H1 (cell line): ENCODE measurements around the gene GLUD1. TPM values are rescaled to one million over a fixed set of nuclear protein-coding genes. Genes with fewer than 3 reads are reported as not detected.
"Not testable (repeated sequence)": the region's sequence is repeated elsewhere in the genome, so short reads cannot be mapped to it uniquely, and the experiment has no call there.

ENCODE experiments used
- CTCF ChIA-PET: fragments of 300-600 bp; sonication (Branson Sonifier 250); formaldehyde crosslinking; loops from one replicate; lab custom pipeline; 2021; ENCODE audit not compliant: partially characterized antibody; lab: Charles Lee
- POLR2A ChIA-PET: fragments of 300-600 bp; sonication (Branson Sonifier 250); formaldehyde crosslinking; loops from one replicate; lab custom pipeline; 2021; ENCODE audit warnings: inconsistent platforms; ENCODE audit not compliant: partially characterized antibody; lab: Charles Lee
- DNase-seq, 2 experiments: peaks; one replicate each; pipeline versions ENCODE4 v3.0.0 to v3.0.0-alpha.2; 2010 to 2022; ENCODE audit warnings: low spot score in 2 of 2, low read depth in 1 of 2, mixed read lengths in 1 of 2
- FAIRE-seq: peaks from 2 replicates; lab custom pipeline; 2011; peaks lifted over from hg19 to GRCh38; lab: Jason Lieb, UNC
- H2AFZ ChIP-seq: 2 replicates; pipeline ENCODE4 v1.8.1; 2012; ENCODE audit warnings: low read length, inconsistent platforms
- H2AK5ac ChIP-seq: 2 replicates; pipeline ENCODE4 v1.6.1; 2013; ENCODE audit warnings: low read depth, low read length
- H2BK120ac ChIP-seq: replicated peaks from 2 replicates; pipeline ENCODE3; 2013; ENCODE audit warnings: low read depth, low read length, inconsistent platforms
- H2BK12ac ChIP-seq: 2 replicates; pipeline ENCODE4 v1.6.1; 2013; ENCODE audit warnings: low read depth, low read length
- H2BK15ac ChIP-seq: 2 replicates; pipeline ENCODE4 v1.6.1; 2013; ENCODE audit warnings: low read length
- H2BK20ac ChIP-seq: 2 replicates; pipeline ENCODE4 v1.6.1; 2013; ENCODE audit warnings: low read length
- H2BK5ac ChIP-seq: 2 replicates; pipeline ENCODE4 v1.6.1; 2013; ENCODE audit warnings: low read depth, low read length
- H3K14ac ChIP-seq: 2 replicates; pipeline ENCODE4 v1.6.1; 2013; ENCODE audit warnings: inconsistent platforms; ENCODE audit not compliant: insufficient read length
- H3K18ac ChIP-seq: 2 replicates; pipeline ENCODE4 v1.6.1; 2013; ENCODE audit warnings: low read length; ENCODE audit errors: extremely low read depth
- H3K23ac ChIP-seq: 2 replicates; pipeline ENCODE4 v1.6.1; 2013; ENCODE audit warnings: inconsistent platforms; ENCODE audit not compliant: insufficient read length
- H3K23me2 ChIP-seq: 2 replicates; pipeline ENCODE4 v1.6.1; 2013; ENCODE audit warnings: low read depth, low read length
- H3K27ac ChIP-seq: 2 replicates; pipeline ENCODE4 v1.6.1; 2011; ENCODE audit warnings: low read depth, low read length, inconsistent platforms
- H3K27me3 ChIP-seq, 4 experiments: replicated peaks in 1 of 4; 1 replicate in 1 of 4; 2 replicates in 3 of 4; pipeline versions ENCODE4 v1.6.1 to v1.8.1; 2011 to 2013; ENCODE audit warnings: low read length in 3 of 4, mild to moderate bottlenecking in 3 of 4, inconsistent platforms in 2 of 4, mixed read lengths in 2 of 4, moderate library complexity in 1 of 4; ENCODE audit not compliant: control insufficient read depth in 3 of 4, insufficient read depth in 3 of 4; ENCODE audit errors: extremely low read depth in 1 of 4
- H3K36me3 ChIP-seq, 4 experiments: 2 replicates each; pipeline versions ENCODE4 v1.6.1 to v1.8.1; 2011 to 2013; ENCODE audit warnings: mild to moderate bottlenecking in 4 of 4, low read length in 3 of 4, moderate library complexity in 2 of 4, control low read depth in 1 of 4, inconsistent platforms in 1 of 4; ENCODE audit not compliant: insufficient read depth in 4 of 4, control insufficient read depth in 2 of 4
- H3K4ac ChIP-seq: replicated peaks from 2 replicates; pipeline ENCODE3; 2013; ENCODE audit warnings: low read length, low read depth, mixed read lengths, inconsistent platforms; ENCODE audit not compliant: insufficient read length
- H3K4me1 ChIP-seq, 4 experiments: replicated peaks in 1 of 4; 1 replicate in 1 of 4; 2 replicates in 3 of 4; pipeline versions ENCODE4 v1.6.1 to v1.8.1; 2011 to 2013; ENCODE audit warnings: low read length in 3 of 4, inconsistent platforms in 2 of 4, mixed read lengths in 1 of 4; ENCODE audit not compliant: insufficient read depth in 4 of 4, control insufficient read depth in 3 of 4
- H3K4me2 ChIP-seq, 2 experiments: 2 replicates each; pipeline versions ENCODE4 v1.6.1 to v1.8.1; 2011 to 2013; ENCODE audit warnings: low read depth in 2 of 2, low read length in 2 of 2, control low read depth in 1 of 2, inconsistent platforms in 1 of 2, mild to moderate bottlenecking in 1 of 2; ENCODE audit not compliant: insufficient read depth in 1 of 2
- H3K4me3 ChIP-seq, 4 experiments: fragments of 200-600, 300-600 bp in 1 of 4; sonication (generic), shearing (Covaris generic), sonication (Bioruptor Twin) in 1 of 4; 2 replicates each; pipeline versions ENCODE4 v1.5.1 to v1.8.1; 2011 to 2016; ENCODE audit warnings: low read length in 4 of 4, low read depth in 3 of 4, control low read depth in 2 of 4, inconsistent platforms in 2 of 4, mild to moderate bottlenecking in 2 of 4, mixed read lengths in 1 of 4, moderate library complexity in 1 of 4; ENCODE audit not compliant: insufficient read depth in 2 of 4; ENCODE audit errors: extremely low read depth in 1 of 4
- H3K56ac ChIP-seq: replicated peaks from 2 replicates; pipeline ENCODE3; 2013; ENCODE audit warnings: low read depth, mild to moderate bottlenecking, mixed read lengths, low read length, inconsistent platforms; ENCODE audit not compliant: insufficient read length
- H3K79me1 ChIP-seq: 2 replicates; pipeline ENCODE4 v1.6.1; 2013; ENCODE audit warnings: low read depth, low read length, control low read depth
- H3K79me2 ChIP-seq, 2 experiments: 2 replicates each; pipeline versions ENCODE4 v1.6.1 to v1.8.1; 2012 to 2013; ENCODE audit warnings: low read length in 2 of 2, mild to moderate bottlenecking in 2 of 2, inconsistent platforms in 1 of 2; ENCODE audit not compliant: insufficient read depth in 2 of 2, control insufficient read depth in 1 of 2
- H3K9ac ChIP-seq, 4 experiments: replicated peaks in 1 of 4; 1 replicate in 1 of 4; 2 replicates in 3 of 4; pipeline versions ENCODE4 v1.6.1 to v1.8.1; 2011 to 2013; ENCODE audit warnings: low read depth in 3 of 4, low read length in 3 of 4, control low read depth in 2 of 4, mild to moderate bottlenecking in 2 of 4, moderate library complexity in 2 of 4, inconsistent platforms in 1 of 4; ENCODE audit errors: extremely low read depth in 1 of 4
- H3K9me3 ChIP-seq, 2 experiments: 2 replicates each; pipeline versions ENCODE4 v1.6.1 to v1.8.1; 2012 to 2013; ENCODE audit warnings: mild to moderate bottlenecking in 2 of 2, moderate library complexity in 2 of 2, control low read depth in 1 of 2, inconsistent platforms in 1 of 2, low read depth in 1 of 2, low read length in 1 of 2, mixed read lengths in 1 of 2; ENCODE audit not compliant: insufficient read depth in 2 of 2
- H4K20me1 ChIP-seq, 2 experiments: replicated peaks in 1 of 2; 2 replicates each; pipeline versions ENCODE3 to v1.8.1; 2011 to 2013; ENCODE audit warnings: inconsistent platforms in 2 of 2, low read length in 2 of 2, mild to moderate bottlenecking in 1 of 2; ENCODE audit not compliant: insufficient read depth in 2 of 2, control insufficient read depth in 1 of 2
- H4K5ac ChIP-seq: 2 replicates; pipeline ENCODE4 v1.6.1; 2013; ENCODE audit warnings: low read length, low read depth, mixed read lengths, inconsistent platforms; ENCODE audit not compliant: insufficient read length
- H4K8ac ChIP-seq: 2 replicates; pipeline ENCODE4 v1.8.0; 2013; ENCODE audit warnings: mild to moderate bottlenecking, moderate library complexity, low read length, inconsistent platforms; ENCODE audit not compliant: insufficient read depth; ENCODE audit errors: extremely low read depth
- H4K91ac ChIP-seq: replicated peaks from 2 replicates; pipeline ENCODE3; 2013; ENCODE audit warnings: low read length, mixed read lengths, inconsistent platforms; ENCODE audit not compliant: insufficient read length
- WGBS, 2 experiments: shearing (Covaris generic) in 1 of 2; methylation state at CpG; one replicate each; pipeline versions ENCODE4 v1.1.6 to v1.1.7; 2013 to 2015; ENCODE audit warnings: low lambda C conversion rate in 2 of 2, mixed read lengths in 2 of 2, inconsistent platforms in 1 of 2, low coverage in 1 of 2, missing lambda C conversion rate in 1 of 2; ENCODE audit not compliant: insufficient replicate concordance in 2 of 2, insufficient coverage in 1 of 2, insufficient read length in 1 of 2; ENCODE audit errors: extremely low coverage in 1 of 2, missing lambda C conversion rate in 1 of 2; 5-methylcytosine and 5-hydroxymethylcytosine counted together
- polyA plus RNA-seq, 7 experiments: library from polyadenylated mRNA; depleted of rRNA in 3 of 7; stranded (reverse) in 5 of 7; unstranded in 2 of 7; fragments of >200 nt in 5 of 7; fragments of 200-250 nt in 2 of 7; gene quantifications; 1 replicate in 5 of 7; 2 replicates in 1 of 7; 4 replicates in 1 of 7; pipeline versions ENCODE4 v1.2.1 to v1.2.3, GENCODE V29; 2011 to 2013; ENCODE audit warnings: missing spikeins in 2 of 7, mixed read lengths in 2 of 7
- total RNA-seq: library from RNA; stranded (reverse); fragmentation: NEBNext Ultra II Directional; extraction: Animal tissue kit (Norgen Biotek cat#: 25700); gene quantifications from 2 replicates; pipeline ENCODE4 v1.2.1, GENCODE V29; 2021

Gene GLUD1
- total and polyA plus RNA-seq, 2 of the 8 experiments (the other 6 are each of a cell fraction or from before 2014, with no cell fraction given): 41.0 to 96.2 TPM

GRCh38 chr10:87082219-87082618, 12.4 kb downstream of the GLUD1 start:
- H2BK120ac ChIP-seq, H3K18ac ChIP-seq, H3K79me1 ChIP-seq, H3K36me3 ChIP-seq, H3K27me3 ChIP-seq, H3K4me1 ChIP-seq, H3K4ac ChIP-seq, H3K4me2 ChIP-seq, H3K4me3 ChIP-seq, H2BK12ac ChIP-seq, H3K27ac ChIP-seq, H2AK5ac ChIP-seq, H2BK15ac ChIP-seq, H3K14ac ChIP-seq, H2BK20ac ChIP-seq, H3K56ac ChIP-seq, FAIRE-seq, H2BK5ac ChIP-seq, H3K23me2 ChIP-seq, H4K8ac ChIP-seq, DNase-seq, CTCF ChIA-PET, H2AFZ ChIP-seq, H3K9ac ChIP-seq, H4K91ac ChIP-seq, H4K5ac ChIP-seq, H4K20me1 ChIP-seq, H3K23ac ChIP-seq: not testable (repeated sequence)
- 94% methylated on average over 1 of the region's 1 CpG; no CpG with 5 or more reads in 1 of the 2 experiments for WGBS, 2 experiments
- POLR2A ChIA-PET: interaction anchor here (0.7 kb wide), 1 partner anchor 10 kb away, joined by 4 read pairs; no protein-coding TSS in a partner anchor
- Histone ChIP-seq H3K9me3 (peaks cover 0 to 15% of the 10 kb centered on the region in 2 experiments; a peak in 1 of 4 replicates), H3K79me2 (peaks cover 0 to 27% of the 10 kb centered on the region in 2 experiments; a peak in 2 of 4 replicates)

- H3K23ac ChIP-seq, H2AK5ac ChIP-seq, H3K27me3 ChIP-seq, CTCF ChIA-PET, H2BK20ac ChIP-seq, H3K9ac ChIP-seq, H3K56ac ChIP-seq, H2AFZ ChIP-seq, H3K4me3 ChIP-seq, H2BK120ac ChIP-seq, H3K14ac ChIP-seq, POLR2A ChIA-PET, H4K20me1 ChIP-seq, H3K18ac ChIP-seq, H3K4me2 ChIP-seq, H3K36me3 ChIP-seq, H4K8ac ChIP-seq, H4K91ac ChIP-seq, FAIRE-seq, H3K79me1 ChIP-seq, H3K4me1 ChIP-seq, H4K5ac ChIP-seq, H2BK12ac ChIP-seq, DNase-seq, H2BK5ac ChIP-seq, H2BK15ac ChIP-seq, H3K23me2 ChIP-seq, H3K27ac ChIP-seq, H3K4ac ChIP-seq: not testable (repeated sequence)
- H3K79me2 ChIP-seq: peaks cover 0 to 21% of the 10 kb centered on the region in 2 experiments; a peak in 2 of 4 replicates
- 92% methylated on average over 2 of the region's 3 CpGs; no CpG with 5 or more reads in 1 of the 2 experiments for WGBS, 2 experiments
- peaks cover 0 to 15% of the 10 kb centered on the region in 2 experiments; a peak in 1 of 4 replicates for H3K9me3 ChIP-seq
These were observed 13.1 kb downstream of the GLUD1 start for GRCh38 chr10:87081574-87081973.
